Keratinocyte (primary cell): Measurements from ENCODE around the gene TOGARAM1. TPM values are rescaled to one million over a fixed set of nuclear protein-coding genes. Genes with fewer than 3 reads are reported as not detected.

Source experiments
- DNase-seq: peaks from one replicate; pipeline ENCODE4 v3.0.0-alpha.2; 2011; ENCODE audit warnings: low read depth, missing footprints, low spot score
- FAIRE-seq: peaks from 2 replicates; lab custom pipeline; 2011; peaks lifted over from hg19 to GRCh38; lab: Jason Lieb, UNC
- H2AFZ ChIP-seq: 2 replicates; pipeline ENCODE4 v1.6.0; 2012; ENCODE audit warnings: low read length, control low read depth, inconsistent platforms; ENCODE audit not compliant: control insufficient read depth
- H3K27ac ChIP-seq: 2 replicates; pipeline ENCODE4 v1.5.1; 2011; ENCODE audit warnings: low read length; ENCODE audit not compliant: control insufficient read depth, insufficient read depth
- H3K27me3 ChIP-seq: 3 replicates; pipeline ENCODE4 v1.6.0; 2011; ENCODE audit warnings: low read length; ENCODE audit not compliant: control insufficient read depth, insufficient read depth; ENCODE audit errors: extremely low read depth
- H3K36me3 ChIP-seq, 2 experiments: 2 replicates in 1 of 2; 3 replicates in 1 of 2; pipeline ENCODE4 v1.5.1; 2011; ENCODE audit warnings: low read length in 2 of 2, mild to moderate bottlenecking in 1 of 2; ENCODE audit not compliant: control insufficient read depth in 2 of 2, insufficient read depth in 2 of 2; ENCODE audit errors: extremely low read depth in 1 of 2
- H3K4me1 ChIP-seq: 3 replicates; pipeline ENCODE4 v1.5.1; 2011; ENCODE audit warnings: low read length; ENCODE audit not compliant: control insufficient read depth, insufficient read depth; ENCODE audit errors: extremely low read depth
- H3K4me2 ChIP-seq: 3 replicates; pipeline ENCODE4 v1.6.0; 2011; ENCODE audit warnings: low read depth, low read length; ENCODE audit not compliant: control insufficient read depth, insufficient read depth; ENCODE audit errors: extremely low read depth
- H3K4me3 ChIP-seq, 3 experiments: fragments of 200-600 bp in 1 of 3; sonication (generic) in 1 of 3; 2 replicates in 2 of 3; 3 replicates in 1 of 3; pipeline ENCODE4 v1.5.1; 2011 to 2016; ENCODE audit warnings: low read length in 3 of 3, mild to moderate bottlenecking in 3 of 3, control low read depth in 2 of 3, inconsistent platforms in 1 of 3, low read depth in 1 of 3, mixed read lengths in 1 of 3, mixed run types in 1 of 3, moderate library complexity in 1 of 3; ENCODE audit not compliant: control insufficient read depth in 2 of 3, insufficient read depth in 2 of 3; ENCODE audit errors: extremely low read depth in 1 of 3
- H3K79me2 ChIP-seq: 2 replicates; pipeline ENCODE4 v1.6.0; 2012; ENCODE audit warnings: low read length; ENCODE audit not compliant: control insufficient read depth, insufficient read depth
- H3K9ac ChIP-seq: 3 replicates; pipeline ENCODE4 v1.6.0; 2011; ENCODE audit warnings: low read length; ENCODE audit not compliant: control insufficient read depth, insufficient read depth; ENCODE audit errors: extremely low read depth
- H3K9me1 ChIP-seq: 3 replicates; pipeline ENCODE4 v1.6.0; 2011; ENCODE audit warnings: low read length; ENCODE audit not compliant: control insufficient read depth, insufficient read depth; ENCODE audit errors: extremely low read depth
- H3K9me3 ChIP-seq: 2 replicates; pipeline ENCODE4 v1.5.1; 2012; ENCODE audit warnings: low read depth, low read length; ENCODE audit not compliant: control insufficient read depth
- H4K20me1 ChIP-seq: 3 replicates; pipeline ENCODE4 v1.6.0; 2011; ENCODE audit warnings: low read length; ENCODE audit not compliant: control insufficient read depth, insufficient read depth; ENCODE audit errors: extremely low read depth
- CTCF ChIP-seq, 3 experiments: IDR thresholded peaks in 1 of 3; conservative IDR thresholded peaks in 1 of 3; optimal IDR thresholded peaks in 1 of 3; 2 replicates in 2 of 3; 3 replicates in 1 of 3; pipeline versions ENCODE3 to v1.5.1; 2011; ENCODE audit warnings: low read length in 3 of 3, mild to moderate bottlenecking in 3 of 3, moderate library complexity in 2 of 3, control low read depth in 1 of 3, inconsistent platforms in 1 of 3; ENCODE audit not compliant: insufficient read depth in 2 of 3; ENCODE audit errors: extremely low read depth in 1 of 3
- EZH2 ChIP-seq: IDR thresholded peaks from one replicate; pipeline ENCODE4 v1.6.1; 2012; ENCODE audit warnings: inconsistent platforms, mild to moderate bottlenecking, low read length, moderate library complexity
- dilution Hi-C: fragments of 300-500 bp; cut with MboI; formaldehyde crosslinking; loops from one replicate; pipeline ENCODE4 v1.7.0; 2020; ENCODE audit warnings: low sequenced_read_pairs; ENCODE audit not compliant: extremely low pct_ligation_motif_present
- polyA plus RNA-seq, 5 experiments: library from polyadenylated mRNA; depleted of rRNA in 3 of 5; stranded (reverse) in 3 of 5; stranded (forward) in 1 of 5; unstranded in 1 of 5; fragments of >200 nt; gene quantifications; 1 replicate in 1 of 5; 2 replicates in 3 of 5; 3 replicates in 1 of 5; pipeline versions ENCODE4 v1.2.1 to v1.2.3, GENCODE V29; 2011 to 2012; ENCODE audit warnings: missing spikeins in 2 of 5, low read depth in 1 of 5, low replicate concordance in 1 of 5

TOGARAM1 gene
- polyA plus RNA-seq, 1 donor (not counting 4 experiments of a cell fraction or from before 2014, with no cell fraction given) = 8.2 TPM

- Histone ChIP-seq H2AFZ (no peak overlapping the region), H3K9ac (no peak overlapping the region), H3K27me3 (no peaks in the 10 kb centered on the region), H3K9me1 (no peaks in the 10 kb centered on the region), H3K9me3 (no peaks in the 10 kb centered on the region), H4K20me1 (no peaks in the 10 kb centered on the region), H3K4me1 (peaks cover 8% of the 10 kb centered on the region), H3K4me2 (no peak overlapping the region), H3K27ac (no peak overlapping the region), H3K36me3 (no peaks in the 10 kb centered on the region), H3K4me3 (no peak overlapping the region), H3K79me2 (peaks cover 77% of the 10 kb centered on the region)
- FAIRE-seq (no peak), DNase-seq (no peak)
- TF ChIP-seq EZH2 (no peak), CTCF (optimal IDR thresholded peaks at IDR 0.05 in 1 of 3, IDR thresholded peaks at IDR 0.05 in 1 of 3, conservative IDR thresholded peaks at IDR 0.05 in 1 of 3; ENCODE audit: extremely low read depth in 1 of 3, insufficient read depth in 2 of 3, low read length in 3 of 3) (no peak)
- dilution Hi-C loops = no loop called here
These were observed 8.9 kb downstream of the TOGARAM1 start for GRCh38 chr14:44970907-44971306.

- TF ChIP-seq EZH2 (no peak), CTCF (optimal IDR thresholded peaks at IDR 0.05 in 1 of 3, IDR thresholded peaks at IDR 0.05 in 1 of 3, conservative IDR thresholded peaks at IDR 0.05 in 1 of 3; ENCODE audit: extremely low read depth in 1 of 3, insufficient read depth in 2 of 3, low read length in 3 of 3) (no peak)
- H4K20me1 ChIP-seq = no peaks in the 10 kb centered on the region
- peaks cover 78% of the 10 kb centered on the region for H3K79me2 ChIP-seq
- H3K4me3 ChIP-seq = no peak overlapping the region
- H3K4me1 ChIP-seq = peaks cover 8% of the 10 kb centered on the region
- FAIRE-seq (no peak), DNase-seq (no peak)
- no peaks in the 10 kb centered on the region for H3K9me1 ChIP-seq
- no peak overlapping the region for H3K27ac ChIP-seq
- no peaks in the 10 kb centered on the region for H3K27me3 ChIP-seq
- no peak overlapping the region for H2AFZ ChIP-seq
- no peaks in the 10 kb centered on the region for H3K9me3 ChIP-seq
- dilution Hi-C loops = no loop called here
- no peaks in the 10 kb centered on the region for H3K36me3 ChIP-seq
- no peak overlapping the region for H3K4me2 ChIP-seq
- H3K9ac ChIP-seq = no peak overlapping the region
These were observed 9.5 kb downstream of the TOGARAM1 start for GRCh38 chr14:44971459-44971858.
